Stimulated activated CD4-positive, alpha-beta T cell treated with anti-CD3 and anti-CD28 coated beads, Interleukin-12 subunit alpha, Interleukin-12 subunit beta, amount 100 ng/mL, for 48 hours (primary cell): ENCODE data around the gene PDLIM3.
"Not testable (repeated sequence)": the region's sequence is repeated elsewhere in the genome, so short reads cannot be mapped to it uniquely, and the experiment has no call there.

ENCODE experiments used
- DNase-seq, 3 donors: peaks; one replicate each; pipeline ENCODE4 v3.0.0-alpha.2; 2020; ENCODE audit warnings: low read depth in 2 of 3, low spot score in 1 of 3

PDLIM3 gene, protein sequence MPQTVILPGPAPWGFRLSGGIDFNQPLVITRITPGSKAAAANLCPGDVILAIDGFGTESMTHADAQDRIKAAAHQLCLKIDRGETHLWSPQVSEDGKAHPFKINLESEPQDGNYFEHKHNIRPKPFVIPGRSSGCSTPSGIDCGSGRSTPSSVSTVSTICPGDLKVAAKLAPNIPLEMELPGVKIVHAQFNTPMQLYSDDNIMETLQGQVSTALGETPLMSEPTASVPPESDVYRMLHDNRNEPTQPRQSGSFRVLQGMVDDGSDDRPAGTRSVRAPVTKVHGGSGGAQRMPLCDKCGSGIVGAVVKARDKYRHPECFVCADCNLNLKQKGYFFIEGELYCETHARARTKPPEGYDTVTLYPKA

DNA sequence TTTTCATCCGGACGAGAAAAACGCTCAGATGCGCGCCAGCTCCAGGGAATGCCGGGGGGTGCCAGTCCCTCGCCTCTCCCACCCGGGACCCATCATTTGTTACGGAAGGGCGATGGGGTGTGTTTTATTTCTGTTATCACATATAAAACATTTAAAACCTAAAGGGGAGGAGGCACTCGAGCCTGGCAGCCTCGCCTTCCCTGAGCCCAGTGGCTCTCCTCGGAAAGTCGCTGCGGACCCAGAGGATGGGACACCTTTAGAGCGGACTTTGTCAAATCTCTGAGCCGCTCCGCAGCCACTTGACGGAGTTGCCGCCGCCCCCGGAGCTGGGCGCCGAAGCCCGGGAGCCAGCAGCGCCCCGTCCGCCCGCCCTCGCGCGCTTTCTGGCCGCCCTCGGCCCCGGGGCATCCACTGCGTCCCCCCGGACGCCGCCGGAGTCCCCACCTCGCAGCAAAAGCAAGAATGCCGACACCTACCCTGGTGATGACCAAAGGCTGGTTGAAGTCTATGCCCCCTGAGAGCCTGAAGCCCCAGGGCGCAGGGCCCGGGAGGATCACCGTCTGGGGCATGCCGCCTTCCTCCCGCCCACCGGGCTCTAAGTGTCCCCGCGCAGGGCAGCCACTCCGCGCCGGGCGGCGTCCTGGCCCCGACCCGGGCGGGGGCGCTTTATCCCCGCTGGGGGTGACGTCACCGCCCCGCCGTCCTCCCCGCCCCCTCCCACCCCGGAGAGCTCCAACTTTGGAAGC, at the start of gene PDLIM3:
Gene PDLIM3, minus strand, starts transcription at position 642 of the 746 bp plus-strand sequence. Its CDS starts 73 bp downstream, at position 569.
- no peak for DNase-seq

DNA sequence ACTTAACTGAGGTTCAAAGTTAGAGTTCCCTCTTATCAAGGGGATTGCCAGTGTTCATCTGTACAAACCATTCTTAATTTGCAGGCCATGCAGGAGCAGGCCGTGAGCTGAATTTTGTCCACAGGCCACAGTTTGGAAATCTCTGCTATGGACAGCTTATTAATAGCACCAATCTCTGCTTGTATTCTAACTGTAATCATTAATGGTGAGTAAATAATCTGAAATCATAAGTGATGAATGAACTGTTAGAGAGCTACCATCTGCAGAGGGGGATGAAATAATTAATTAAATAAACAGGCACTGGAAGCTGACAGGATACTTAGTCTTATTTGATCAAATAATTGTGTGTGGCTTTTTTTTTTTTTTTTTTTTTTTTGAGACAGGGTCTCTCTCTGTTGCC, 48.5 kb upstream of the PDLIM3 start:
- no peak for DNase-seq

DNA sequence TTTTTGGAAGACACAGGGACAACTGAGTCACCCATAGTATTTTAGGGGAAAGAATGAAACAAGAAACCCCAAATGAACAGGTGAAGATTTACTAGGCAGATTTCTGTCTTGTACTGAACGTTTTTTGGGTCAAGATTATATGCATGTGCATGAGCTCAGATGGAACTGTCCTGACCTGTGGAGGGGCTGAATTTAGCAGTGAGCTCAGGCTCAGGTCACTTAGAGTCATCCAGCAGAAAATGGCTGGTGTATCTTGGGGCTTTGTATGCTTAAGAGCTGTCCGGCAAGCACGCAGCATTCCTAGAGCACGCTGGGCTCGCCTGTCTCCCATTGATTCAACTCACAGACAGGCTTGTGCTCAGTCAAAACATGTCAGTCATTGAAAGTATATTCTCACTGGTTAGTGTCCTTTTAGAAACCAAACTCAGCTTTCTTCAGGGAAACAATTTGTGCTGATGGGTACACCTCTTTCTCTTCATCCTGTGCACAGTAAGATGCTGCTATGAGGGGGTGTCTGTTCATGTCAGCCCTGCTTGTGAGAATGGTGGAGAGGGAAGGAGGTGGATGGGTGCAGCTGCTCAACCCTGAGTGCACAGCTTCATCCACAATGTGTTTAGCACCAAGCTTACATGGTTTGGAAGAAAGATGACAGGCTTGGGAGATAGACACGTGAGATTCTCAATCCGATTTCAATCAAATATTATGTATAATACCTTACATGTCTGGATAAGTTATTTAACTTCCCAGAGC, 47.5 kb upstream of the PDLIM3 start:
- no peak for DNase-seq

DNA sequence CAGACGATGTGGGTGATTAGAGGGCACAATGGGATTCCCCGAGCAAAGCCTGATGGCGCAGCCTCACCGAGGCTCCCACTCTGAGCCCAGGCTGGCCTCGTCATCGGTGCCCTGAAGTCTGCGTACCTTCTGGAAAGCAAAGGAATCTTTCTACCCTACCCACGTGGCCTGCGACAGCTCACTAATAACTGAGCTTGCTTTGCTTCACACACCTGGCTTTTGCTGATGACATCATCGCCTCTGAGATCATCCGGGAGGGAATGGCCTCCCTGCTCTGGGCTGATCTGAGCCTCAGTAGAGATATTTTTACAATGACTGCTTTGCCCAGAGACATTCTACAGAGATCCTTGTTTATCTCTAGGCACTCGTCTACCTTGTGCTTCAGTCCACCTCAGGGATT, 45.4 kb upstream of the PDLIM3 start:
- DNase-seq, result no peak

DNA sequence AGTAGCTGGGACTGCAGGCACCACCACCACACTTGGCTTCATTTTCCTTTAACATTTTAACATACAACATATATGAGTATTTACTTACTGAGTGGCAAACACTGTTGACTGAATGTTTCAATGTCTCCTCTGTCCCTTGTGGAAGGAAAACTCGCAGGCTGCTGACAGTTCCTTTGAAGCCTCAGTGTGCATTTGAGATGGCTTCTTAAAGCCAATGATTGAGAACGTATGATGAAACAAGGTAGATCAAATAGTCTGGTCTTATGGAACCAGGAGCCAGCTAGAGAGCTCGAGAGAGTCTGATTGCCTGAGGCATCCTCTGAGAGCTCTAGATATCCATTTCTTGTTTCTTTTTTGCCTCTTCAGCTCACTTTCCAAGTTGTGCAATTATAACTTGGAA, 43.0 kb upstream of the PDLIM3 start:
- no peak for DNase-seq

DNA sequence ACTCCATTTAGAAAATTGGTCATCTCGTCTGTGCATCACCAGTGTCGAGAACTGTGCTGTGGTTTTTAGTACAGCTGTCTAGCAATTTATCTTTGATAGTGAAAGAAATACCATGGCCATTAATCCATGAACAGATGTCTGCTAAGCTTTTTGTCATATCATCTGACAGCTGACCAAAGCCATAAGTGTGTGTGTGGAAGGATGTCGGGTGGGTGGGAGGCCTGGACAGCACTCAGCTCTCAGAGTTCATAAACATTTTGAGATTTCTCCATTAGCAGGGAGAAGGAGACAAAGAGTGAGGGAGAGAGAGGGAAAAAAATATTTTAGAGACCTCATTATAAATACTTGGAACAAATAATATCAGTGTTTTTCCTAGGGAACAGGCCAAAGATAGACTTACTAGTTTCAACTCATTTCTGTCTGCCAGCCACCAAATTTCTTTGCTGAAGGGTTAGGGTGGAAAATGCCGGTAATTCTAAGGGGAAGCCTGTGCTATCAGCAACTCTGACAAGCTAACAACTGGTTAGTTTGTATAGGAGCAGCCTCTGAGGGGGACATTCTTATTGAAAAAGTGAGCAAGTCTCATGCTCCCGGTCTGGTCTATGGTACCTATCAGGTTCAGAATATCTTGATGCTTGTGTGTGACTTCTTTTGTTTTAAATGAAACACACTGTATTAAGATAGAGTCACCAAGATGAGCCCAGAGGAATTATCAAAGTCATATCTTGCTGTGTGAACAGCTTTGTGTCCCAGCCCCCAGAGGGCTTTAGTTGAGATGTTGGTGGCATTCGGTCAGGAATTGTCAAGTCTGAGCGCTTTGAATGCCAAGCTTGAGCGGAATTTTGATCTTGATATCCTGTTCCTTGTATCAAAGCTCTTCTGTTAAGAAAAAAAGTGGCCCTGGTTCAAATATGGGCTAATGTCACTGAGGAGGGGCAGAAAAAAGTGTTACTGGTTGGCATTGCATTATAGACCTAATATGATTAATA, 41.9 kb upstream of the PDLIM3 start:
- no peak for DNase-seq

DNA sequence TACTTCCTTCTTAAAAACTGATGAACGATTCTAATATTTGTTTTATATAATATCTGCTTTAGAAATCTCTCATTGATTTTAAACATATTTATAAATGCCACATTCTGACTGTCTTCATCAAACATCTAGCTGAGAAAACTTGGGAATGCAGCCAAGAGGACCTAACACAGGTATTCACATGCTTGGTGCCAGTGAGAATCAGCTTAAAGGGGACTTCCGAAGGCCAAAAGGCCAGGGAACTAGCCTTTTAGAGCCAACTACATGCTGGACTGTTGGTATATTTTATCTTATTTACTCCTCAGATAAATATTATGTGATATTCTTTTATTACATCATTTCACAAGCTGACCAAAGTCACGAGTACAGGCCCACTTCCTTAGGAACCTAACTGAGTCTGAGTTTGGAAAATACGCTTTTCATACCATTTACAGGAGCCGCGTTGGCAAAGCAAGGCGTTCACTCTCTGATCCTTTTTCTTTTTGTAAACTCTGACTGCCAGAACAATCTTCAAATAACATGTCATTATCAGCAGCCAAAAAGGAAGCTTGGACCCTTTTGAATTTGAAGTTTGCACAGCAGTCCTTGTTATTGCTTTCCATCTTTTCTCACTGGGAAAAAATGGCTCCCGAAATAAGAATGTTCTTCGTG, 41.1 kb upstream of the PDLIM3 start:
- DNase-seq, result no peak

DNA sequence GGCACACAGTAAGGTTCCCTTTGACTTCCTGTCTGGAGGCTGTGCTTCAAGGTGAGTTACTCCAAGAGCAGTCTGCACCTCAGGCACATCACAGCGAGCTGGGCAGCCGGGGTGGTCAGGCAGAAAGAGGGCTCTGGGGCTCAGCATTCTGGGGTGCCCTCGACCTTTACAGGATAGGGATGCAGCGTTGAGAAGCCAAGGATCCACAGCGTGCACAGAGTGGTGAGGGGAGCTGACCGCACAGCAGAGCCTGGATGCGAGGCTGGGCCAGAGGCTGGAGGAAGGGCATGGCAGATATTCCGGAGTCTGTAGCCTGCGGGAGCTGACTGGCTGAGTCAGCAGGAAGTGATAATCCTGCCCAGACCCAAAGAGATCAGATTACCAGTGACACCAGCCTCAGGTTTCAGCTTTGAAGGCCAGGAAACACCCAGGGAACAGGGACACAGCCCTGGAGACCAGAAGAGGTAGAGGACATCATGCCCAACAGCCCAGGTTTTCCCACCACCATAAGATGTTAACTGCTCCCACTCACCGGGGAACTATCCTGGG, 38.4 kb upstream of the PDLIM3 start:
- DNase-seq, result no peak

DNA sequence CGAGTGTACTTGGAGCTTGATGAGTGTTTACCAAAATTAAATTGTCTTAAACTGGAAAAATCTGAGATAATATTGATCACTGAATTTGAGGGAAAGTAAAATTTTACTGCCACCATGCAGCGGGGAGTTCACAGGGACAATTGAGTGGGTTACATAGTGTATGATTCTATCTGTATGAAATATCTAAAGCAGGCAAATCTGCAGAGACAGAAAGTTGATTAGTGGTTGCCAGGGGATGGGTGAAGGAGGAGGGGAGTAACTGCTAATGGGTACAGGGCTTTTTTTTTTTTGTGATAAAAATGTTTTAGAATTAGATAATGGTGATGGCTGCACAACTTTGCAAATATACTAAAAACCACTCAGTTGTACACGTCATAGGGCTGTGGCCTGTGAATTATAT, 35.4 kb upstream of the PDLIM3 start:
- DNase-seq, result no peak

DNA sequence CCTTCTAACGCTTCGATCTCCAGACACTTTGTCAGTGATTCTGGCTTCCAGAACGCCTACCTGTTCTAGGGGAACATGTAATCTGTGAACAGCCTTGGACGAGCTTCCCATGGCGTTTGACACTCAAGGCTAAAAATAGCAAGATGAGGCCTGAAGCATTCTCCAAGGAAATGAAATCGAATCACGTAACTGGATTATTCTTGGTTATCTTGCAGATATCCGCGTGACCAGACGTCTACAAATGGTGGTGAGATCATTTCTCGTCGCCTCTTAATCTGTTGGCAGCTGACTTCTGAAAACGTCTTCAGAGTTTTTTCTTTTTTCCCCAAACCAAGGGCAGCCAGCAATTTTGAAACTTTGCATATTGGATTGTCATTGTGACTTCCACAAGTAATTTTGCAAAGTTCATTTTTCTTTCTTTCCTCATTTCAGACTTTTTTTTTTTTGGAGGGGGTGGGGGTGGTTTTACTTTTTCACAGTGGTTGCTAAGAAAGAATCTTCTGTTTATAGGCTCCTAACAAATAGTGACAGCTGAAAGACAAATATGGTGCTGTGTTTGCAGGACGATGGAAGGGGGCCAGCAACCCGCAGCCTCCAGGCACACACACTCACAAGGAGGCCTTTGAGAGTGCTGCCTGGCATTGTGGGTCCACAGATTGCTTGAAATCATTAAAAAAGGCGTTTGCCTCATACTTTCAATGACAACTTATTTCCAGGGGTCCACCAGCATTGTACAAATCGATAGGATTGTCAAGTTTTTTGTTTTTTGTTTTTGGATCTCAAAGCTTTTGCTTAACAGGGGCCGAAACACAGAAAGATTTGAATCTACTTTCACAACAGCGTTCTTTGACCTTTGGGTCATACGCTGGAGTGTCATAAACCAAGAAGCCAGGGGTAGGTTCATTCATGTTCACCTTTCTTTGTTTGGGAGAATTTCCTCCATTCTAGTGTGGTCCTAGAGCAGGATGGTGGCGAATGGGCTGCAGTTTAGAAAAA, 32.4 kb upstream of the PDLIM3 start:
- DNase-seq, result no peak

DNA sequence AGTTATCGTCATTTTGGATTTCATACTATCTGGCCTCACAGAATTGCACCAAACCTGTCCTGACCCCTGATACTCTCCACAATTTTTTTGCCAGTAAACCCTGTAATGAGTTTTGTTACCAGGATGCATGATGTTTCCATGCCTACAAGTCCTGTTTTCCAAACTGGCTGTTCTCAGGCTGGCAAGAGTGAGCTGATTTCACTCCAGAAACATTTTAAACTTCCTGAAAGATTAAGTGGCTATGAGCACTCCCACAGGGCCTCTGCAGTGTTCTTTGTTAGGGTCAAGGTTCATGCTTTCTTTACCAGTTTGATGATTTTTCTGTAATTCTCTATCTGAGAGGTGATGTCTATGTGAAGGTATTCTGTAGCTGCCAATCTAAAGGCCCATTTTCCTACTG, 31.7 kb upstream of the PDLIM3 start:
- DNase-seq, result no peak

DNA sequence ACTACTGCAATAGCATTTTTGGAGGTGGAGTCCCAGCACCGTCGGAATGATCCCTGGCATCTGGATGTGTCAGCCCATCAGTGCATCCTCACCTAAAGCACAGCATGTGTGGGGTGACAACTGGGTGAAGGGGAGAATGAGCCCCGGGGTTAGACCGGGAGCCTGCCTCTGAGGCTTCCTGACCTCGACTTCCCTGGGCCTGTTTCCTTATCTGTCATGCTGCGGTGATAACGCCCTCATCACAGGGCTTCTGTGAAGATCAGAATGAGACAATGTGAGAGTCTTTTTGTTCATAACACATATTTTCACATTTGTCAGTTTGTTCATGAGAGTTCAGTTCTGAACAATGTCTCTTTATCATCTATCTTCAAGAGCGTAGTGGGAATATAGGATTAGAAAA, 31.1 kb upstream of the PDLIM3 start:
- peak in 1 of 3 donors; percentile 12 for DNase-seq

DNA sequence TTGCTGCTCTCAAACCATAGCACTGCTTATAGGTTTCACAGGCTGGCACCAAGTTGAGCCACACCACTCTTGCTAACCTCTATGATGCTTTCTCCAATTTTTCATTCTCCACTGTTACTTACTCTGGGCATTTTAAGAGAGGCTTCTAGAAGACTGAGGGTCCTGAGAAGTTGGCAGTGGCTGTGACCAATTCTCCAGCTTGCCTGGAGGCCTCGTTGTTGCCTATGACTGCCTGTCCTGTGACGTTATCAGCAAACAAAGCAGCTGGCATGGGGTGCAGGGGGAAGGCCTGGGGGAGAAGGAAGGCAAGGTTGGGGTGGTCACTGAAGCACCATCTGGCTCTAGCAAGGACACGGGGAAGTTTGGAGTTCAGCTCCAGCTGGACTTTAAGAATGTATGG, 30.4 kb upstream of the PDLIM3 start:
- DNase-seq, result no peak

DNA sequence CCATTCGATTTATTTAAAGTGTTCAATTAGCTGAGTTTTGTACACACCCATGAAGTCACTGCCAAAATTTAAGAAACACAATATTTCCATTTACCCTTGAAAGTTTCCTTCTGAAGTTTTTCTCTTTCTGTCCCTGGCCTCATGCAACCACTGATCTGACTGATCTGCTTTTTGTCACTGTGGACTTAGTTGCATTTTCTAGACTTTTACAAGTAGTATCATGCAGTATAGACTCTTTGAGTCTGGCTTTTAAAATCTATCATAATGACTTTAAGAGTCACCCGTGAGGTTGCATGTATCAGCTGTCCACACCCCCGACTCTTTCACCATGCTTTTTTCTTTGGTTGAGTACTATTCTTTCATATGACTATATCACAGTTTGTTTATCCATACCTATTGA, 29.0 kb upstream of the PDLIM3 start:
- DNase-seq, result no peak

DNA sequence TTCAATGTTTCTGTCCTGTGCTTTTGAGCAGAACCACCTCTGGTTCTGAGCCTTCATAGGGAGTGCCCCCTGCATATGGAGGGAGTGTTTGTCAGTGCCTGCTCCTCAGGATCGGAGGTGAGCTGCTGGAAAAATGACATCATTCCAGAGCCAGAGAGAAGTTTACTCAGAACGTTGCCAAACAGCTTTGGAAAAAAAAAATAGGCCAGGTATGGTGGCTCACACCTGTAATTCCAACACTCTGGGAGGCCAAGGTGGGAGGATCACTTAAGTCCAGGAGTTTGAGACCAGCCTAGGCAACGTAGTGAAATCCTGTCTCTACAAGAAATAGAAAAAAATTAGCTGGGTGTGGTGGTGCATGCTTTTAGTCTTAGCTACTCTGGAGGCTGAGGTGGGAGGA, 27.2 kb upstream of the PDLIM3 start:
- DNase-seq, result no peak

DNA sequence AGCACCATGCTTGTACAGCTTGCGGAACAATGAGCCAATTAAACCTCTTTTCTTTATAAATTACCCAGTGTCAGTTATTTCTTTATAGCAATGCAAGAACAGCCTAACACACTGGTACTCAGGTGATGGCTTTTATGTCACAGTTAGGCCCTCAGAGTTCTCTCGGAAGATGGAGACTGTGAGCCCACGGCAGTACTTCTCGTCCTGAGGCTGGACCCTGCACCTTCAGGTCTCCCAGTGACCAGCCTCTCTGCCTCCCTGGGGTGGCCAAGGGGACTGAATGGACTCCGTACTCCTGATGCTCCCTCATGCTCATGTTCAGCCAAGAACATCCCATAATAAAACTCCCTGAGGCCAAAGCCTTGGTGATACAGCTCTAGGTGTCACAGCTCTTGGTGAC, 25.0 kb upstream of the PDLIM3 start:
- no peak for DNase-seq

DNA sequence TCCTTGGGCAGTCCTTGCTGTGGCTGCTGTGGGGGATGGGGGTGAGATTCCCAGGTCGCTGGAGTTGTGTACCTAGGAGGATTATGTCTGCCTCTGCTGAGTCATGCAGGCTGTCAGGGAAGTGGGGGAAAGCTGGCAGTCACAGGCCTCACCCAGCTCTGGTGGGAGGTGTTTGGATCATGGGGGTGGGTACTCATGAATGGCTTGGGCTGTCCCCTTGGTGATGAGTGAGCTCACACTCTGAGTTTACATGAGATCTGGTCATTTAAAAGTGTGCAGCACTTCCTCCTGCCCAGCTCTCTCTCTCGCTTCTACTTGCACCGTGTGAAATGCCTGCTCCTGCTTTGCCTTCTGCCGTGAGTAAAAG, 24.6 kb upstream of the PDLIM3 start:
- DNase-seq, result no peak

DNA sequence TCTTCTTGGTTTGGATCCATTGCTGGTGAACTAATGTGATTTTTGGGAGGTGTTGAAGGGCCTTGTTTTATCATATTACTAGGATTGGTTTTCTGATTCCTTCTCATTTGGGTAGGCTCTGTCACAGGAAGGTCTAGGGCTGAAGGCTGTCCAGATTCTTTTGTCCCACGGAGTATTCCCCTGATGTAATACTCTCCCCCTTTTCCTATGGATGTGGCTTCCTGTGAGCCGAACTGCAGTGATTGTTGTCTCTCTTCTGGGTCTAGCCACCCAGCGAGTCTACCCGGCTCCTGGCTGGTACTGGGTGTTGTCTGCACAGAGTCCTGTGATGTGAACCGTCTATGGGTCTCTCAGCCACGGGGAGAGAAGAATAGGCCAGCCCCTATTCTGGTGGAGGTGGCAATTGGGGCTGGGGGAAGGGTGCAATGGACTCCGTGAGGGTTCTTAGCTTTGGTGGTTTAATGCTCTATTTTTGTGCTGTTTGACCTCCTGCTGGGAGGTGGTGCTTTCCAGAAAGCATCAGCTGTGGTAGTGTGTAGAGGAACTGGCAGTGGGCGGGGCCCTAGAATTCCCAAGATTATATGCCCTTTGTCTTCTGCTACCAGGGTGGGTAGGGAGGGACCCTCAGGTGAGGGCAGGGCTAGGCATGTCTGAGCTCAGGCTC, 24.1 kb upstream of the PDLIM3 start:
- not testable (repeated sequence) for DNase-seq
